GM21576 (cell line): Measurements from ENCODE around the gene GLIS1.

ENCODE experiments used
- ATAC-seq: cut with Tn5 transposase; IDR thresholded peaks from one replicate; pipeline ENCODE4 v1.9.1; 2021; ENCODE audit warnings: mild to moderate bottlenecking, moderate library complexity; ENCODE audit not compliant: unreplicated experiment

GLIS1 gene

GRCh38 chr1:53502641-53503432 is 236.1 kb downstream of the GLIS1 start:
- no peak for ATAC-seq

- no peak for ATAC-seq
Observed at GRCh38 chr1:53501065-53502005, 237.6 kb downstream of the GLIS1 start.

- ATAC-seq, result no peak
Observed at GRCh38 chr1:53500204-53501064, 238.5 kb downstream of the GLIS1 start.

- ATAC-seq, result no peak
Observed at GRCh38 chr1:53499257-53500203, 239.4 kb downstream of the GLIS1 start.

- ATAC-seq, result no peak
Observed at GRCh38 chr1:53498555-53499131, 240.3 kb downstream of the GLIS1 start.

- ATAC-seq, result no peak
Observed at GRCh38 chr1:53495633-53496345, 243.2 kb downstream of the GLIS1 start.

- ATAC-seq, result no peak
Observed at GRCh38 chr1:53490351-53490750, 248.6 kb downstream of the GLIS1 start.

- ATAC-seq, result no peak
Observed at GRCh38 chr1:53486395-53487026, 252.5 kb downstream of the GLIS1 start.

- ATAC-seq, result no peak
Observed at GRCh38 chr1:53485478-53486394, 253.2 kb downstream of the GLIS1 start.

GRCh38 chr1:53484705-53485477 is 254.1 kb downstream of the GLIS1 start:
- no peak for ATAC-seq

GRCh38 chr1:53483656-53484055 is 255.3 kb downstream of the GLIS1 start:
- ATAC-seq, result no peak

GRCh38 chr1:53483170-53483569 is 255.8 kb downstream of the GLIS1 start:
- no peak for ATAC-seq

- ATAC-seq, result no peak
Observed at GRCh38 chr1:53482441-53483153, 256.4 kb downstream of the GLIS1 start.

GRCh38 chr1:53481456-53481855 is 257.5 kb downstream of the GLIS1 start:
- no peak for ATAC-seq

- ATAC-seq, result no peak
Observed at GRCh38 chr1:53480678-53481077, 258.3 kb downstream of the GLIS1 start.

- ATAC-seq, result no peak
Observed at GRCh38 chr1:53478502-53478818, 260.5 kb downstream of the GLIS1 start.
